VCaP (cell line): Measurements from ENCODE around the gene STIM2.

ENCODE experiments used
- H3K27ac ChIP-seq: fragments of 450-650 bp; 2 replicates; pipeline ENCODE4 v1.5.1; 2017
- TF ChIP-seq, protein P1 (sequence below): fragments of 450-650 bp; conservative IDR thresholded peaks from 2 replicates; pipeline ENCODE4 v1.5.1; 2017; ENCODE audit warnings: mild to moderate bottlenecking, moderate library complexity

STIM2 gene

DNA sequence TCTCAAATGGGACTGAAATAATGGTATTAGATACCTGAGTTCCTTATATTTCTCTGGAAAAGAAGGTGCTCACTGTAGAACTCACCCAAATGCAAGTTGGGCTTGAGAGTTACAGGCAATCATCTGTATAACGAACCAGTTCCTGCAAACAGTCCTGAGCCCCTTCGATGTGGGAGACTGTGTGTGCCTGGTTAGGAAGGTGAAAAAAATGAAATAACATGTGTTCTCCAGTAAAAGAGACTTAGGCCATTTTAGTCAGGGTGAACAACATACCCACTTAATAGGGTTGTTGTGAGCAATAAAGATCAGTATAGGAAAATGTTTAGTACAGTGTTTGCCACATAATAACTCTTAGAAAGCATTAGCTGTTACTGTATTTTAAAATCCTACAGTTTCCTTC lies 23.4 kb downstream of the STIM2 start:
- TF ChIP-seq, protein P1, sequence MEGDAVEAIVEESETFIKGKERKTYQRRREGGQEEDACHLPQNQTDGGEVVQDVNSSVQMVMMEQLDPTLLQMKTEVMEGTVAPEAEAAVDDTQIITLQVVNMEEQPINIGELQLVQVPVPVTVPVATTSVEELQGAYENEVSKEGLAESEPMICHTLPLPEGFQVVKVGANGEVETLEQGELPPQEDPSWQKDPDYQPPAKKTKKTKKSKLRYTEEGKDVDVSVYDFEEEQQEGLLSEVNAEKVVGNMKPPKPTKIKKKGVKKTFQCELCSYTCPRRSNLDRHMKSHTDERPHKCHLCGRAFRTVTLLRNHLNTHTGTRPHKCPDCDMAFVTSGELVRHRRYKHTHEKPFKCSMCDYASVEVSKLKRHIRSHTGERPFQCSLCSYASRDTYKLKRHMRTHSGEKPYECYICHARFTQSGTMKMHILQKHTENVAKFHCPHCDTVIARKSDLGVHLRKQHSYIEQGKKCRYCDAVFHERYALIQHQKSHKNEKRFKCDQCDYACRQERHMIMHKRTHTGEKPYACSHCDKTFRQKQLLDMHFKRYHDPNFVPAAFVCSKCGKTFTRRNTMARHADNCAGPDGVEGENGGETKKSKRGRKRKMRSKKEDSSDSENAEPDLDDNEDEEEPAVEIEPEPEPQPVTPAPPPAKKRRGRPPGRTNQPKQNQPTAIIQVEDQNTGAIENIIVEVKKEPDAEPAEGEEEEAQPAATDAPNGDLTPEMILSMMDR: no peak
- H3K27ac ChIP-seq: no peak overlapping the region

DNA sequence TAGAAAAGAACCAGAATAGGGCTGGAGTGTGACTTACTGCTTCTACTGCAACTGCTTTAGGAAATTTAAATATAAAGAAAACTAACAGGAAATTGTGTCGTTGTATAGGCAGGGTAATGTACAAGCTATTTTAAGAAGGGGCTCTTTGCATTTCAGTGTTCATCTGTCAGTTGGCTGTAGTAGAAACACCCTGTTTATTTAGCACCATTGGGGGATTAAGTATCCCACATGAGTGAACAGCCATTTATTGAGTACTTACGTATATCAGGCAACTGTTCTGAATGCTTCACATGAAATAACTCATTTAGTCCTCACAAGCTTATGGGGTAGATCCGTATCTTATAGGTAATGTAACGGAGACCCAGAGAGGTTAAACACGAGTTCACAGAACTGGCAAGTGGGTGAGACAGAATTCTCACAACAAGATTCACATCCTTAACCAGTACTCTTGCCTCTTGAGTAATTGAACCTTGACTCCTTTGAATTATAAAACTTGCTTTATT lies 23.9 kb downstream of the STIM2 start:
- TF ChIP-seq, protein P1: no peak
- H3K27ac ChIP-seq: no peak overlapping the region

- TF ChIP-seq, protein P1: no peak
- H3K27ac ChIP-seq: no peak overlapping the region; the same call in 1 of the 2 replicates
Measured at GRCh38 chr4:26885912-26886274, 25.3 kb downstream of the STIM2 start.

- H3K27ac ChIP-seq: no peak overlapping the region
- TF ChIP-seq, protein P1: no peak
Measured at GRCh38 chr4:26887143-26887542, 26.5 kb downstream of the STIM2 start.

DNA sequence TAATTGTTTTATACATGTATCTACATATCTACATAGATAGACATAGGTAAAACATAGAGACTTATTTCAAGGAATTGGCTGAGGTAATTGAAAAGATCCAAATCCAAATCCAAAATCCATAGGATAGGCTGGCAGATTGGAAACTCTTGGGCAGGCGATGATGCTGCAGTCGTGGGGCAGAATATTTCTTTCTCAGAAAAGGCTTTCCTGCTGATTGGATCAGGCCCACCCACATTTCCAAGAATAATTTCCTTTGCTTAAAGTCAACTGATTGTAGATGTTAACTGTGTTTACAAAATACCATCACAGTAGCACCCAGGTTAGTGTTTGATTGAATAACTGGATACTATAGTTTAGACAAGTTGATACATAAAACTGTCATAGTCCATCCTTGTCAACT lies 27.2 kb downstream of the STIM2 start:
- H3K27ac ChIP-seq: no peak overlapping the region
- TF ChIP-seq, protein P1: no peak

DNA sequence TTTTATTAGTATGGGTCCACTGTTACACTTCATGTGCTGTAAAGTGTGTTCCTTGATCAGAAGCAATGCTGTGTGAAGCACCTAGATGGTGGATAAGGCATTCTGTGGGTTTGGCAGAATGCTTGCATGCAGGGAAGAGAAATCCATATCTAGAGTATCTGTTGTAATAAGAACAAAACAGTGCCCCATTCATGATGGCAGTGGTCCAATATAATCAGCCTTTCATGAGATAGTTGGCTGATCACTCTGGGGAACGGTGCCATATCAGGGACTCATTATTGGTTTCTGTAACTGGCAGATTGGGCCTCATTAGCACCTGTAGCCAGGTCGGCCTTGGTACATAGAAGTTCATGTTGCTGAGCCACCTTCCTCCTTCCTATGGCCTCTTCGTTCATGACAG lies 28.7 kb downstream of the STIM2 start:
- TF ChIP-seq, protein P1: no peak
- H3K27ac ChIP-seq: no peak overlapping the region

DNA sequence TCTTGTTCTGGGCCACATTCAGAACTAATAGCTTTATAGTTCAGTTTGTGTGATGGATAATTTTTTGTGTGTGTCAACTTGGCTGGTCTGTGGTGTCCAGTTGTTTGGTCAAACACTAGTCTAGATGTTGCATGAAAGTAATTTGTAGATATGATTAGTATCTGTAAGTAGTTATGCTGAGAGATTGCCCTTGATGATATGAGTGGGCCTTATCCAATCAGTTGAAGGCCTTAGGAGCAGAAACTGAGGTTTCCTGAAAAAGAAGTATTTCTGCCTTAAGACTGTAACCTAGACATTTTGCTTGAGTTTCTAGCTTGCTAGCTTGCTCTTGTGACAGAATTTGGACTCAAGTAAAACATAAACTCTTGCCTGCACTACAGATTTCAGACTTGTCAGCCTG lies 30.4 kb downstream of the STIM2 start:
- TF ChIP-seq, protein P1: no peak
- no peak overlapping the region for H3K27ac ChIP-seq
